Immature natural killer cell (primary cell): ENCODE results near the gene LRRN2. TPM values are rescaled to one million over a fixed set of nuclear protein-coding genes. Genes with fewer than 3 reads are reported as not detected.
A peak's percentile ranks its signal among the peaks of the same experiment; 100 is the strongest.

ENCODE experiments used
- DNase-seq, 3 donors: peaks; one replicate each; pipeline ENCODE4 v3.0.0; 2022; ENCODE audit warnings: mixed read lengths in 1 of 3
- H3K27ac Mint-ChIP-seq, 6 donors: one replicate each; pipeline ENCODE4 v1.8.0; 2020; ENCODE audit warnings: mixed read lengths in 6 of 6, mild to moderate bottlenecking in 5 of 6, inconsistent platforms in 4 of 6, moderate library complexity in 3 of 6
- H3K27me3 Mint-ChIP-seq, 3 donors: one replicate each; pipeline ENCODE4 v1.8.0; 2020 to 2021; ENCODE audit warnings: low read depth in 3 of 3, mild to moderate bottlenecking in 3 of 3, mixed read lengths in 3 of 3, moderate library complexity in 3 of 3, inconsistent platforms in 1 of 3
- H3K36me3 Mint-ChIP-seq, 3 donors: one replicate each; pipeline ENCODE4 v1.8.0; 2020; ENCODE audit warnings: mixed read lengths in 3 of 3, inconsistent platforms in 2 of 3, mild to moderate bottlenecking in 2 of 3
- H3K4me1 Mint-ChIP-seq, 2 donors: one replicate each; pipeline ENCODE4 v1.8.0; 2020; ENCODE audit warnings: inconsistent platforms in 2 of 2, mild to moderate bottlenecking in 2 of 2, mixed read lengths in 2 of 2, moderate library complexity in 1 of 2
- H3K4me3 Mint-ChIP-seq, 5 donors: one replicate each; pipeline ENCODE4 v1.8.0; 2020; ENCODE audit warnings: mild to moderate bottlenecking in 5 of 5, mixed read lengths in 5 of 5, inconsistent platforms in 3 of 5, moderate library complexity in 3 of 5
- H3K9me3 Mint-ChIP-seq, 6 donors: one replicate each; pipeline ENCODE4 v1.8.0; 2020; ENCODE audit warnings: mild to moderate bottlenecking in 6 of 6, mixed read lengths in 6 of 6, inconsistent platforms in 4 of 6, moderate library complexity in 3 of 6
- polyA plus RNA-seq, 3 donors: library from polyadenylated mRNA; unstranded; fragments of 300-500 nt; fragmentation: Illumina TruSeq; gene quantifications; one replicate each; pipeline ENCODE4 v1.2.3, GENCODE V29; 2021

Gene LRRN2
- polyA plus RNA-seq, 3 donors from 2014 or later = not detected

GRCh38 chr1:204598319-204598969 lies 87.1 kb downstream of the LRRN2 start:
- Mint-ChIP-seq H3K27me3 (peaks cover 0 to 4% (median 0%) of the 10 kb centered on the region in 3 donors), H3K4me1 (no peaks in the 10 kb centered on the region), H3K4me3 (no peak overlapping the region), H3K9me3 (no peaks in the 10 kb centered on the region), H3K27ac (no peak overlapping the region), H3K36me3 (peaks cover 7 to 35% (median 31%) of the 10 kb centered on the region in 3 donors)
- DNase-seq = no peak

- peaks cover under 1 to 19% (median 18%) of the 10 kb centered on the region in 3 donors for H3K36me3 Mint-ChIP-seq
- H3K27me3 Mint-ChIP-seq = peaks cover 0 to 4% (median 1%) of the 10 kb centered on the region in 3 donors
- H3K27ac Mint-ChIP-seq = no peak overlapping the region
- no peaks in the 10 kb centered on the region for H3K9me3 Mint-ChIP-seq
- H3K4me3 Mint-ChIP-seq = no peak overlapping the region
- peaks cover 4 to 6% of the 10 kb centered on the region in 2 donors for H3K4me1 Mint-ChIP-seq
- DNase-seq = no peak
Measured at GRCh38 chr1:204592246-204592948, 93.1 kb downstream of the LRRN2 start.

DNA sequence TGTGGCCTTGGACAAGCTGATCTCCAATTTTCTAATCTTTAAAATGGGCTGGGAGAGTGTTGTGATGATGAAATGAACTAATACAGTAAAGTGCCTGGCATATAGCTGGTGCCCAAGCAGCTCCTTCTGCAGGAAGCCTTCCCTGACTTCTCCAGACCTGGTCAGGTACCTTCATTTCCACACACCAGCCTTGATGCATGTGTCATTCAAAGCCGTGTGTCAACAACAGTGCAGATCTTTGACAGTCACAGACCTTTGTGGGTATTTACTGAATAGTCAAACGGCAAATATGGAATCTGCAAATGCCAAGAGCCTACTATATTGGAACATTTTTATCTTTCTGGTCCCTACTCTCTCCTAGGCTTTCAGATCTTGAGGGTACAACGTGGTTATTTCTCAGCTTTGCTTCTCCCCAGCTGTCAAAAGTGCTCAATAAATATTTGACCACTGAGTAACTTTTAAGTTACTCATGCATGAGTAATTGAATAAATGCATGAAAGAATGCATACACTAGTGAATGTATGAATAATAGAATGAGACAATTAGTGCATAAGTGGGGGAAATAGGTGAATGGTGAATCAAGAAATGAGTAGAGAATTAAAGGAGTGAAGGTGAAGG lies 94.0 kb downstream of the LRRN2 start:
- peaks cover 0 to 4% (median 1%) of the 10 kb centered on the region in 3 donors for H3K27me3 Mint-ChIP-seq
- no peaks in the 10 kb centered on the region for H3K9me3 Mint-ChIP-seq
- H3K4me3 Mint-ChIP-seq = no peak overlapping the region
- H3K36me3 Mint-ChIP-seq = peaks cover 0 to 12% (median 12%) of the 10 kb centered on the region in 3 donors
- no peak overlapping the region for H3K27ac Mint-ChIP-seq
- peaks cover 4 to 6% of the 10 kb centered on the region in 2 donors for H3K4me1 Mint-ChIP-seq
- DNase-seq = no peak

- H3K36me3 Mint-ChIP-seq = peaks cover 0 to 4% (median 3%) of the 10 kb centered on the region in 3 donors
- peaks cover 2 to 8% (median 4%) of the 10 kb centered on the region in 3 donors for H3K27me3 Mint-ChIP-seq
- no peak for DNase-seq
- H3K9me3 Mint-ChIP-seq = no peaks in the 10 kb centered on the region
- peak overlapping the region in 2 of 5 donors; percentile 50 to 58 for H3K4me3 Mint-ChIP-seq
- peaks cover 14 to 16% of the 10 kb centered on the region in 2 donors for H3K4me1 Mint-ChIP-seq
- H3K27ac Mint-ChIP-seq = peak overlapping the region in 2 of 6 donors; percentile 6 to 23
Measured at GRCh38 chr1:204589409-204590038, 96.0 kb downstream of the LRRN2 start.

GRCh38 chr1:204588826-204589225 lies 96.7 kb downstream of the LRRN2 start:
- no peak overlapping the region for H3K27ac Mint-ChIP-seq
- H3K4me1 Mint-ChIP-seq = peaks cover 16% of the 10 kb centered on the region in 2 donors
- peaks cover 0 to 4% (median 3%) of the 10 kb centered on the region in 3 donors for H3K36me3 Mint-ChIP-seq
- H3K27me3 Mint-ChIP-seq = peaks cover 2 to 6% (median 4%) of the 10 kb centered on the region in 3 donors
- DNase-seq = no peak
- H3K4me3 Mint-ChIP-seq = no peak overlapping the region
- no peaks in the 10 kb centered on the region for H3K9me3 Mint-ChIP-seq

DNA sequence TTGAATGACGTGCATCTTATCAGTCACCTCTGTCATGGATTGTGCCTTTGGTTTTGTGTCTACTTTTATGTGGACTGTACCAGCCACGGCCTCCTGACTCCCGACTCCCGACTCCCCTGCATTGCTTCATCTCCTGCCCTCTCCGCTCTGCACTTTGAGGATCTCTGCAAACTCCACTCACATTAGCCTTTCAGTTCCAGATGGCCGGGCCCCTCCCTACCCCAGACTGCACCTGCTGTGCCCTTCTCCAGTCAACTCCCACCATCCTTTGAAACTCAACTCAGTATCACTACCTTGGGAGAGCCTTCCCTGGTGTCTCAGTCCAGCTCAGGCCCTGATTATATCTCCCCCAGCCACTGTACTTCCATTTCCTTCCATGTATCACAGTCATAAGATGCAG lies 97.9 kb downstream of the LRRN2 start:
- Mint-ChIP-seq H3K36me3 (peaks cover 0 to 8% (median 4%) of the 10 kb centered on the region in 3 donors), H3K4me3 (no peak overlapping the region), H3K9me3 (no peaks in the 10 kb centered on the region), H3K27ac (no peak overlapping the region), H3K27me3 (peaks cover 2 to 4% (median 4%) of the 10 kb centered on the region in 3 donors), H3K4me1 (peaks cover 16% of the 10 kb centered on the region in 2 donors)
- DNase-seq = no peak

DNA sequence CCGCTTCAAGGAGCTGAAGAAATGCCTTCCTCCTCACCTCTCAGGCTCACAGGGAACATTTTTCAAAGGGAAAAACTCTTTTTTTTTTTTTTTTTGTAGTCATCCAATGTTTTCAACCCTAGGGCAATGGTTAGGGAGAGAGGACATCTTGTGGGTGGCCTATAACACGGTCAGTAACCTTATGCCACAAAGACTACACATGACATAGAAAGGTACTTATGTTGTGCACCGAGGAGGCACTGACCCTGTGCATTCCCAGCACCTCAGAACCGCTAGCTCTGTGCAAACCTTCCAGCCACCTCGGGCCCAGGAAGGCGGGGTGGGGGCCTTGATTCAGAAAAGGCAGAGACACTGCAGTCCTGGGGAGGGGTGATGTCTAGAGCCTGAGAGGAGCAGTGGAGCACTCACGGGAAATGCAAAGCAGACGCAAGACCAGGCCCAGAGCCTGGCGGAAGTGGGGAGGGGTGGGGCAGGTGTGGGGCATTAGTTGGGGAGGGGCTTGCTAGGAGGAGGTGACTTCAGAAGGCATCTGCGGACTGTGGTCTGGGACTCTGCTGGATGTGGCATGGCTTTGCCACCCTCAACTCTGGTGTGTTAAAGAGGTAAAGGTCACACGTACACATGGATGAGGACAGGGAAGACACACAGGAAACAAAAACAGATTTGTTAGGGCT lies 100.7 kb downstream of the LRRN2 start:
- H3K4me1 Mint-ChIP-seq = peaks cover 22 to 23% of the 10 kb centered on the region in 2 donors
- peaks cover 0 to 24% (median 17%) of the 10 kb centered on the region in 3 donors for H3K36me3 Mint-ChIP-seq
- peak overlapping the region in 4 of 5 donors; percentile 27 to 77 (median 40) for H3K4me3 Mint-ChIP-seq
- H3K27me3 Mint-ChIP-seq = peaks cover 2 to 6% (median 4%) of the 10 kb centered on the region in 3 donors
- H3K27ac Mint-ChIP-seq = peak overlapping the region; percentile 41 to 91 (median 70)
- DNase-seq = peak; percentile 53 to 74 (median 54)
- H3K9me3 Mint-ChIP-seq = no peaks in the 10 kb centered on the region

DNA sequence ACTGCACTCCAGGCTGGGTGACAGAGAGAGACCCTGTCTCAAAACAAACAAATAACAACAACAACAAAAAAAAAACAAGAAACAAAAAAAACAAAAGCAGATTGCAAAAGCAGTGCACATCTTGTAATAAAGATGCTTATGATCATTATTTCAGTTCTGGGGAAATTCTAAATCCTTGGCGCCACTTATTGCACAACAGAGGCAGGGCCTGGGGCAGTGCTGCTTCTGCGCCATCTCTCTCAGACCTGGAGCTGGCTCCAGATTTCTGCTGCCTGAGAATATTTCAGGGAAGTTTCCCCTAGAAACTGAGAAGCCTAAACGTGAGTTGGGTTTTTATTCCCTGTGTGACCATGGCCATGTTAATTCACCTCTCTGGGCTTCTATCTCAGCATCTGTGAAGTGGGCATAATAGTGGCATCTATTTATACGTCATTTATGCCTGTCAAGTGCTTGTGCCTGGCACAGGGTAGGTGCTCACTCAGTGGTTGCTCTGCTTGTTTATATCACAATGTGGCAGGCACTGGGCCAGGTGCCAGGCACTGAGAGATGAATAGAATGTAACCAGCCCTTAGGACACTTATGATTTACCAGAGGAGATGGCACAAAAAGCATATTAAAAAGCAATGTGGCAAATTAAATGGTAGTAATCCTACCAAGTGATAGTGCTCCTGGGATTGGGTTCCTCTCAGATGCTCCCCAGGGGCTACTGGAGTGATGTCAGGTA lies 101.5 kb downstream of the LRRN2 start:
- Mint-ChIP-seq H3K9me3 (no peaks in the 10 kb centered on the region), H3K27me3 (peaks cover 2 to 6% (median 4%) of the 10 kb centered on the region in 3 donors), H3K4me3 (peak overlapping the region in 1 of 5 donors; percentile 77), H3K27ac (peak overlapping the region in 5 of 6 donors; percentile 15 to 91 (median 56)), H3K36me3 (peaks cover 0 to 28% (median 18%) of the 10 kb centered on the region in 3 donors), H3K4me1 (peaks cover 22 to 24% of the 10 kb centered on the region in 2 donors)
- DNase-seq = peak in 1 of 3 donors; percentile 17

DNA sequence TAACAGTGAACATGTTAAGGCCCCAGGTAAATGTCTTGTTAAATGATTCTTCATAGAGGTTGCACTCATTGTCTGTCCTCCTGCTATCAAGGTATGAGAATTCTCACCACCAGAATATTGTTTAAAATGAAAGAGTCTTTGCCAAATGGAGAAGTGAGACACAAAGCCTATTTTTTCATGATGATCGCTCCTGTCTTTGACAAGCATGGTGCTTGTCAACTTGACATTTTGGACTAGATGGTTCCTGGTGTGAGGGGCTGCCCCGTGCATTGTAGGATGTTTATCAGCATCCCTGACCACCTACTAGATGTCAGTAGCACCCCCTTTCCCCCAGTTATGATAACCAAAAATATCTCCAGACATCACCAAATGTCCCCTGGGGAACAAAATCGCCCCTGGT lies 103.8 kb downstream of the LRRN2 start:
- H3K4me1 Mint-ChIP-seq = peaks cover 29 to 31% of the 10 kb centered on the region in 2 donors
- H3K36me3 Mint-ChIP-seq = peaks cover 0 to 30% (median 14%) of the 10 kb centered on the region in 3 donors
- H3K27me3 Mint-ChIP-seq = peaks cover 2 to 9% (median 4%) of the 10 kb centered on the region in 3 donors
- H3K27ac Mint-ChIP-seq = peak overlapping the region in 2 of 6 donors; percentile 5 to 34
- DNase-seq = no peak
- H3K4me3 Mint-ChIP-seq = no peak overlapping the region
- no peaks in the 10 kb centered on the region for H3K9me3 Mint-ChIP-seq

DNA sequence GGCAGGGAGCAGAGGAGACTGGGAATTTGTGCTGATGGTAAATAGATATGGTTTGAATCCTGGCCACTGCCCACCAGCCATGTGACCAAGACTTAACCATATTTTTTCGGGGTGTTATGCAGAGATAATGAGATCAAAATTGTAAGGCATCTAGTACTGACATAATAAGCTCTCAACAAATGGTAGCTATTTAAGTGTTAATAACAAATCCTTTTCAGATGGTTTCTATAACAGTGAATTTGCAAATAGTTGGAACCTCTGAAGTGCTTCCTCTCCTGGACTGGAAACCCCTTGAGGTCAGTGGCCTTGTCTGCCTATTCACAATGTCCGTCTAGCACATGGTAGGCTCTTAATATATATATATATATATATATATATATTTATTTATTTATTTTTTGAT lies 104.7 kb downstream of the LRRN2 start:
- peaks cover 29 to 31% of the 10 kb centered on the region in 2 donors for H3K4me1 Mint-ChIP-seq
- H3K36me3 Mint-ChIP-seq = peaks cover 0 to 30% (median 14%) of the 10 kb centered on the region in 3 donors
- no peak for DNase-seq
- H3K9me3 Mint-ChIP-seq = no peaks in the 10 kb centered on the region
- peak overlapping the region in 1 of 6 donors; percentile 5 for H3K27ac Mint-ChIP-seq
- H3K4me3 Mint-ChIP-seq = no peak overlapping the region
- peaks cover 2 to 9% (median 4%) of the 10 kb centered on the region in 3 donors for H3K27me3 Mint-ChIP-seq

GRCh38 chr1:204579681-204580080 lies 105.9 kb downstream of the LRRN2 start:
- peak overlapping the region; percentile 5 to 70 (median 34) for H3K27ac Mint-ChIP-seq
- peak overlapping the region in 2 of 5 donors; percentile 32 to 42 for H3K4me3 Mint-ChIP-seq
- peaks cover 21 to 22% of the 10 kb centered on the region in 2 donors for H3K4me1 Mint-ChIP-seq
- no peak for DNase-seq
- H3K27me3 Mint-ChIP-seq = peaks cover 0 to 6% (median 0%) of the 10 kb centered on the region in 3 donors
- H3K9me3 Mint-ChIP-seq = no peaks in the 10 kb centered on the region
- H3K36me3 Mint-ChIP-seq = peaks cover 0 to 35% (median 20%) of the 10 kb centered on the region in 3 donors

GRCh38 chr1:204578867-204579664 lies 106.5 kb downstream of the LRRN2 start:
- peak overlapping the region in 4 of 5 donors; percentile 41 to 66 (median 56) for H3K4me3 Mint-ChIP-seq
- no peaks in the 10 kb centered on the region for H3K9me3 Mint-ChIP-seq
- peaks cover 2 to 36% (median 21%) of the 10 kb centered on the region in 3 donors for H3K36me3 Mint-ChIP-seq
- H3K27ac Mint-ChIP-seq = peak overlapping the region; percentile 77 to 91 (median 84)
- peaks cover 18 to 20% of the 10 kb centered on the region in 2 donors for H3K4me1 Mint-ChIP-seq
- no peak for DNase-seq
- peaks cover 0 to 6% (median 0%) of the 10 kb centered on the region in 3 donors for H3K27me3 Mint-ChIP-seq
